Stimulated activated CD4-positive, alpha-beta T cell treated with anti-CD3 and anti-CD28 coated beads, Interleukin-2, amount 100 ng/mL, for 4 hours (primary cell): ENCODE results near the gene HAPLN1.

Experiments used
- DNase-seq: peaks from one replicate; pipeline ENCODE4 v3.0.0-alpha.2; 2020; ENCODE audit warnings: low read depth

HAPLN1 gene

GRCh38 chr5:83641946-83642345, 78.7 kb downstream of the HAPLN1 start:
- DNase-seq: no peak

GRCh38 chr5:83639911-83640310, 80.7 kb downstream of the HAPLN1 start:
- no peak for DNase-seq

- DNase-seq: no peak
Observed at GRCh38 chr5:83636156-83636555, 84.5 kb downstream of the HAPLN1 start.

GRCh38 chr5:83633285-83633684, 87.4 kb downstream of the HAPLN1 start:
- DNase-seq: no peak

GRCh38 chr5:83632874-83633273, 87.8 kb downstream of the HAPLN1 start:
- no peak for DNase-seq

GRCh38 chr5:83628360-83628759, 92.3 kb downstream of the HAPLN1 start:
- DNase-seq: no peak

- DNase-seq: no peak
Observed at GRCh38 chr5:83614841-83615240, 105.8 kb downstream of the HAPLN1 start.

- no peak for DNase-seq
Observed at GRCh38 chr5:83608122-83608521, 112.5 kb downstream of the HAPLN1 start.

- no peak for DNase-seq
Observed at GRCh38 chr5:83595217-83595616, 125.4 kb downstream of the HAPLN1 start.

GRCh38 chr5:83590966-83591365, 129.7 kb downstream of the HAPLN1 start:
- no peak for DNase-seq

- no peak for DNase-seq
Observed at GRCh38 chr5:83589786-83590185, 130.9 kb downstream of the HAPLN1 start.
